ENCODE data around the gene PBX1.
"Not testable (repeated sequence)": the region's sequence is repeated elsewhere in the genome, so short reads cannot be mapped to it uniquely, and the experiment has no call there.

The PBX1 gene

GRCh38 chr1:164589961-164590507, 31.1 kb downstream of the PBX1 start:
- no peak for DNase-seq (ENCODE audit: low read depth in 1 of 2, low spot score in 1 of 2)

- no peak for DNase-seq (ENCODE audit: low read depth in 1 of 2, low spot score in 1 of 2)
Observed at GRCh38 chr1:164590592-164590991, 31.6 kb downstream of the PBX1 start.

DNA sequence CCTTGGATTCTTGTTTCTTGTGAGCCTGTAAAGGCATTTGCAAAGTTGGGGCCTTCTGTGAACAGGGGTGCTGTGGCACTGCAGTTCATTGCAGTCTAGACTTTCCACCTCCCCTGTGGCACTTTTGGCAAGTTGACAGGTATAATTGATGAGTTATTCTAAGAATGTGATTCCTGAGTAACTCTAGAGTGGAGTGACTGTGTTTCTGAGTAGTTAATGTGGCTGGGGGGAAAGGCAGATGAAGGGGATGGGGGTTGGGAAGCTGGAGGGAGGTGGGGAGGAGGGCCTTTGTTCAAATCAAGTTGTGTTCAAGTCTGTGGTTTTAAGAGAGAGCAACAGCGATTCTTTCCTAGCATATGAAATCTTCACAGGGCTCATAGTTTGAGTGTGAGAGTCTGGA, 32.9 kb downstream of the PBX1 start:
- no peak for DNase-seq (ENCODE audit: low read depth in 1 of 2, low spot score in 1 of 2)

- no peak for DNase-seq (ENCODE audit: low read depth in 1 of 2, low spot score in 1 of 2)
Observed at GRCh38 chr1:164592634-164593033, 33.6 kb downstream of the PBX1 start.

DNA sequence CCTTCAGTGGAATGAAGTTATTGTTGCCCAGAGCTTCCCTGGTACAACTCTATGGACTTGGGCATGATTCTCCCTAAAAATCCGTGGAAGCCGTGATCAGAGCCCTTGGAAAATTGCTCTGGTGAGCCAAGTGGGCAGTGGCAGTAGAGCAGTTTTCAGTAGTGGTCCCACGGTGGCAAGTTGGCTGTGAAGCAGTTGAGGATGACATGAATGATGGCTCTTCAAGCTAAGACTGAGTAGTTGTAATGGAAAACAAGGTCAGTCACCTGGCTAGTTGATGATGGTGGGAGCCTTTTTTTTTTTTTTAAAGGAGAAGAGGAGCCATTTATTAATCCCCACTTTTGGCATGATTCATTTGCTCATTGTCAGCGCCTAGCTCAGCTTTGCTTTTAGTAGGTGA, 36.2 kb downstream of the PBX1 start:
- DNase-seq (ENCODE audit: low read depth in 1 of 2, low spot score in 1 of 2), result no peak

- DNase-seq (ENCODE audit: low read depth in 1 of 2, low spot score in 1 of 2), result no peak
Observed at GRCh38 chr1:164596172-164596571, 37.2 kb downstream of the PBX1 start.

GRCh38 chr1:164598719-164599118, 39.7 kb downstream of the PBX1 start:
- DNase-seq (ENCODE audit: low read depth in 1 of 2, low spot score in 1 of 2), result no peak

GRCh38 chr1:164599272-164599671, 40.3 kb downstream of the PBX1 start:
- no peak for DNase-seq (ENCODE audit: low read depth in 1 of 2, low spot score in 1 of 2)

DNA sequence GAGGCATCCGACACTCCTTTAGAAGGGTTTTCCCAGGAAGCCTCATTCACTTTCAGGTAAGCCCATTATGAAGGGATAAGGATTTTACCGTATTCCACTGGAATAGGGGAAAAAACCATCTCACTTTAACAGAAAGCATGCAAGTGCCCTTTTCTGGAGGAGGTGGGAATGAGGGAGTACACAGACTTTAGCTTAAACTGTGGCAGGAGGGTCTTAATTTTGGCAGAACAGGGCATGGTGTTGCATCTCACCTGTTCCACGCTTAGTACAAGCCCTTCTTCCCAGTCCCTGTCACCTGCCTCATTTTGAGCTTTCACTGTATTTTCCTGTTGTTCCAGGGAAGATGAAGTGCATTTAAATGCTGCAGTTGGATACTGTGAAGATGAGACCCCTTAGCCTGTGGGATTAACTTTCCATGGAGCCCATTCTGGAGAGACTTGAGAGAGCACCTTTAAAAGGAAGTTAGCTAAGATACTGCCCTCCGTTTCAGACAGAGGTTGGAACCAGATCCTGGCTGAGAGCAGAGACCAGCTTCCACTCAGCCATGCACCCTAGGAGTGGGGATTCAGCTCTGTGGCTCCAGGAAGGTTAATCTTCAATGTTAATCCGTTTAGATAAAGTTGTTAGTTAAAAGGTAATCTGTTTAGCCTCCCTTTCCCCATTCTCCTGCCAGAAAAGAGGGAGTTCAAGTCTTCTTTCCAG, 42.6 kb downstream of the PBX1 start:
- no peak for DNase-seq (ENCODE audit: low read depth in 1 of 2, low spot score in 1 of 2)

GRCh38 chr1:164602101-164602422, 43.1 kb downstream of the PBX1 start:
- DNase-seq (ENCODE audit: low read depth in 1 of 2, low spot score in 1 of 2), result no peak

DNA sequence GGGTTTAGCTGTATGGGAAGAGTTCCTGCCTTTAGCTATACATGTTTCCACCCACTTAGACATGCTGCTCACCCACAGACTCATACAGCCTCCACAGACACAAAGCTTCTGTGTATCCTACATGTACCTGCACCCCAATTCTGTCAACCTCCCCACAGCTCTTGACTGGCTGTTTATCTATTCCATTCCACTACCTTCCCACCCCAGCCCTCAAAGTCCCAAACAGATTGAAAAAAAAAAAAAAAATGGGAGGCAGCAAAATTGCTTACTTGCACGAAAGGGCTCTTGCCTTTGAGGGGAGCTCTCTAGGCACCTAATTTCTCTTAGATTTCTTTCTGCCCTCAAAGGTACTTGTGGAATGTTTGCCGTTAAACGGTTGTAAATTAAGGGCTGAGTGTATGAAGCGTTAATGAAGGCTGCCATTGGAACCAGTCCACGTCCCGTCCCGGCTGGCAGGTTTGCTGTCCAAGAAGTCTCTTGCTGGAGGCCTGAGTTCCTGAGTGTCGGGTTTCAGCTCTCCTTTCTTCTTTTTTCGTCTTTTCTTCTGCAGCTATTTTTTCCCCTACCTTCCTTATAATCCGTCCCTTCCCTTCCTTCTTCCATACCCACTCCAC, 43.6 kb downstream of the PBX1 start:
- no peak for DNase-seq (ENCODE audit: low read depth in 1 of 2, low spot score in 1 of 2)

GRCh38 chr1:164603805-164604204, 44.8 kb downstream of the PBX1 start:
- not testable (repeated sequence) for DNase-seq (ENCODE audit: low read depth in 1 of 2, low spot score in 1 of 2)

DNA sequence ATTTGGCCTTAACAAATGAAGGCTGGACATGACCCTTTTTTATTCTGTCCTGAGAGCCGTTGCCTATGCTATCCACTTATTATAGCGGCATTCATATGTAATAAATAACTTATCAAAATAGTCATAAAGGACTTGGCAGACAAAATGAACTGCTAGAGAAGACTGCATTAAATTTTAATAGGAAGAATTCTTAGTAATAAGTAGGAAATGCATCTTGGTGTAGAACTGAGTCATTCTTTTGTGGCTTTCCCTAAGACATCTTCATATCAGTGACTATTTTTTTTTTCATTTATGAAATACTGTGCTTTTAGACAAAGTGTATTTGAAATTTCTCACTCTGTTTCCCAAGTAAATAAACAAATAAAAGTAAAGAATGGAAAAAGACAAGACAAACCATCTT, 45.6 kb downstream of the PBX1 start:
- DNase-seq (ENCODE audit: low read depth in 1 of 2, low spot score in 1 of 2), result no peak

DNA sequence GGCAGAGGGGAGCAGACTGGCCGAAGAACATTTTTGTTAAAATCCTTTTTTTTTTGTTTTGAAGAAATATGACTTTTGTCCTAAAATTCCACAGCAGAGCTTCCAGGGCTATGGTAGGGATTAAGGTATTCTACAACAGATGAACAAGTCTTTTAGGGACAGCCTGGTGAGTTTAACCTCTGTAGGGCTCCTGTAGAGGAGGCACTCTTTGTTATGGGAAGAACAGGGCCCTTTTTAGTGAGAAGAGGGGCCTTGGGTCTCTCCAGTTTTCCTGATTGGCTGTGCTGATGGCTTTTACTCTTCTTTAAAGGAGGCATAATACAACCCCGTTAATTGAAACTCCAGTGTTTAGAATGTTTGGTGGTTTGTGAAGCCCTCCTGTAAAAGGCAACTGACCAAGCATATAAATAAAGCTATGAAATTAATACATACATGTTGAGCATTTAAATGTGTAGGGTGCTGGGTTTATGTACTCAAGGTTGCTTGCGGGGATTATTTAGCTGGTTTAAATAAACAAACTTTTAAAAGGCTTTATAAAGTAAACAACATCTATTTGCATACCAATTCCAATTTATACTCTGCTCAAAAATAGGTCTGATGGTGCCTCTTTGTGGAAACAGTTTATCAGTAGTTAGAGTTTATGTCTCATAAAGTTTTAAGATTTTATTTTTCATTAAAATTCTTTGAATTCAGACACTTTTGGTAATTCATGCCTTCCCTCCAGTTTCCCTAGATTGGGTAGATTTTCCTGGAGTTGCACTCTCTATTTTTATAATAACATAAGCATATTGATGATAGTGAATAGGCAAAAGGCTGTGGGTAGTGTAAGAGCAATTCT, 46.5 kb downstream of the PBX1 start:
- no peak for DNase-seq (ENCODE audit: low read depth in 1 of 2, low spot score in 1 of 2)

DNA sequence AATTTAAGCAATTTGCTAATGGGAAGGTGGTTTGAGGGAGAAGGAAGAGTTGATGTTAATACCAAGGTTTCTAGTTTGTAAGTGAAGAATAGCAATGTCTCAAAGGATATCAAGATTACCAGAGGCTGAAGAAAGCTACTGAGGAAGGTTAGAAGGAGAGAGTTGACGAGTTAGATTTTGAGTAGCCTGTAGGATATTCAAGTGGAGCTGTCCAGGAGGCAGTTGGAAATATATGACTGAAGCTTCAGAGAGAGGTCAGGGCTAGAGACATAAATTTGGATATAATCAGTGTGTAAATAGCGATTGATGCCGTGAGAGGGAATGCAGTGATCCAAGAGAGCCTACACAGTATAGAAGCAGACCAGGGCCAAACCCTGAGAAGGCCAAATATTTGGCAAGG, 48.4 kb downstream of the PBX1 start:
- no peak for DNase-seq (ENCODE audit: low read depth in 1 of 2, low spot score in 1 of 2)

- DNase-seq (ENCODE audit: low read depth in 1 of 2, low spot score in 1 of 2), result no peak
Observed at GRCh38 chr1:164608651-164609057, 49.7 kb downstream of the PBX1 start.

DNA sequence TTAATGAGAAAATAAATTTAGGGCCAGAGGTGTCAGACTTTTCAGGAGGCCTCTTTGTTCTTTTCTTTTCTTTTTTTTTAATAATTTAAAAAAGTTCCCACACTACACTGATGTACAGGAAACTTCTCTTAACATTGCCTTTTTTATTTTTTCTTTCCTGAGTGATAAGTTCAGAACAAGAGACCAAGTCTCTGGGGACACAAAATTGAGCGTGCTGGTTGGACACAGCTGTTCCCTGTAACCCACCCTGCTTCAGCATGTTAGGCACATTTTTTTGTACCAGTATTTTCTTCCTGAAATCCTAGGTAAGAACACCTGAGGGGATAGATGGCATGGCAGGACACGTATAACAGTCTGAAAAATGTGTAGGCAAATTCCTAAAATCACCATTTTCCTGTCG, 50.1 kb downstream of the PBX1 start:
- DNase-seq (ENCODE audit: low read depth in 1 of 2, low spot score in 1 of 2), result no peak

GRCh38 chr1:164610538-164611222, 51.7 kb downstream of the PBX1 start:
- DNase-seq (ENCODE audit: low read depth in 1 of 2, low spot score in 1 of 2), result no peak

DNA sequence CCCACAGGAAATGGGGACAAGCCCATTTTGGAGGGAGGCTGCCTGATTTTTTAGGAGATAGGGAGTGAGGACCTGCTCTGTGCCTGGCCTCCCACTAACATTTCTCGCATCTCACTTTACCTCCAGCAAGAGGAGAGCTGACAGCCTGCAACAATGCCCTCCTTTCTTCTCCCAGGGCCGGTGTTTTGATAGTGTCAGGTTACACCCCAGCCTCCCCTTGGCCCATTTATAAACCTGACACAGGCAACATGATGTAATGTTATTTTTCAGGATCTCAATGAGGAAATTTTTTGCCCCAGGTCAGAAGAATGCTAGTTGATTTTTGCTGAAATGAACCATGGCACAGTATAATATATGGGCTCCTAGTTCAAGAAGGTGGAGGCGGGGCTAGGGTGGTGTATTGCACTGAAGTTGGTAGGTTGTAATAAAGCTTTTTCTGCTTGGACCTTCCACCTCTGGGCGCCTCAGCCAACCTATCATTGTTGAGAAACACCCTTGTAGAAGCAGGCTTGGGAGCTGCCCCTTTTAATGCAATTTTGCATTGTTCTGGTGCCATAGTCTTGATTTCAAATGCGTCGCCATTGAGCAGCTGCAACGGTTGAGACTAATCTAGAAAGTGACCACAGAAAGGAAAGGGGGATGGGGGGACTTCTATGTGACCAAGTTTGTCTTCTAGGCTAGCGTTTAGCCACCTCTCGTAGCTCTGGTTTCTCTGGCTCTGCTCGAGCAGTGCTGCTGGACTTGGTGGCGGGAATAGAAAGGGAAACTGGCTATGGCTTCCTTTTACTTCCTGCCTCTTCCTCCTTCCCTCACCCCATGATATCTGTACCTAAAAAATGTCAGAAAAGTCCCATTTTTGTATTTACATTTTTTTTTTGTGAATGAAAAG, 53.0 kb downstream of the PBX1 start:
- no peak for DNase-seq (ENCODE audit: low read depth in 1 of 2, low spot score in 1 of 2)

- DNase-seq (ENCODE audit: low read depth in 1 of 2, low spot score in 1 of 2), result no peak
Observed at GRCh38 chr1:164613176-164613575, 54.2 kb downstream of the PBX1 start.

- no peak for DNase-seq (ENCODE audit: low read depth in 1 of 2, low spot score in 1 of 2)
Observed at GRCh38 chr1:164614316-164614715, 55.3 kb downstream of the PBX1 start.
